SKM-1 treated with dmso at 0.1 percent for 144 hours (cell line): Measurements from ENCODE around the gene PSMD4.
"Not testable (repeated sequence)": the region's sequence is repeated elsewhere in the genome, so short reads cannot be mapped to it uniquely, and the experiment has no call there.

Experiments used
- DNase-seq: peaks from one replicate; lab custom pipeline; 2025; ENCODE audit not compliant: unreplicated experiment; lab: John Stamatoyannopoulos, UW

PSMD4 gene

GRCh38 chr1:151267760-151268159 is 13.2 kb downstream of the PSMD4 start:
- no peak for DNase-seq

DNA sequence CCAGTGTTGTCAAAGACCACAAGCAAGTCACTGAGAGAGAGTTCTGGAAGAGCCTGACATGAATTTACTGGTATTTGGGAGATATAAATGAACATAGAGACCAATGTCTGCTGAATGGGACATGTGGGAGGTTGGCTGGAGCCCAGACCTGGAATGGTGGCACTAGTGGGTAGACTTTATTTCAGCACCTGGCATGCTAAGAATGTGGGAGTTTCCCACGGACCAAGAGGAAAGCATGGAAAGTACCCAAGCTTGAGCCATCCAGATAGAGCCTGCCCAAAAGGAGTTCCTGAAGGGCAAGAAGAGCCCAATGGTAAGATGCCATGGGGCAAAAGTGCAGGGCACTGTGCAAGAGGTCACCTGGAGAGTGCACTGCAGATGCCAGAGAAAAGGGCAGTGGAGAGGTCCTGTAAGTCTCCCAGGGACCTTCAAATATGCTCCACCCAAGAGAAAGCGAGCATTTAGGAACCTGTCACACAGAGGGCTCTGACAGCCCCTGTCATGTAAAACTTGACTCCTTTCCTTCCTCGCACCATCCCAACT is 19.5 kb downstream of the PSMD4 start:
- no peak for DNase-seq

GRCh38 chr1:151275341-151275740 is 20.8 kb downstream of the PSMD4 start:
- not testable (repeated sequence) for DNase-seq

DNA sequence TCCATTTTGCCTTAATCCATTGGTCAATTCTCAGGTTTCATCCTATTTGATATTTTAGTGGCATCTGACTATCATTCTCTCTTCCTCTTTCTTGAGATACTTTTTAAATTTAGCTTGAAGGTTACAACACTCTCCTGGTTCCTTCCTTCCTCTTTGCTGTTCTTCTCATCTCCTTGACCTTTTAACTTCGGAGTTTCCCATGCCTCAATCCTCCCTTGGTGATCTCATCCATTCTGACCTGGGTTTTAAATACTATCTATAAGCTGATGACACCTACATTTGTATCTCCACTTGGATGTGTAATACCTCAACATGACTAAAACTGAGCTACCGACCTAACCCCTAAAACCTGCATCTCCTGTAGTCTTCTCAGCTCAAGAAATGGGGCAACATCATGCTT is 22.7 kb downstream of the PSMD4 start:
- peak; percentile 100 for DNase-seq

GRCh38 chr1:151281225-151281968 is 26.9 kb downstream of the PSMD4 start:
- DNase-seq = peak; percentile 99

DNA sequence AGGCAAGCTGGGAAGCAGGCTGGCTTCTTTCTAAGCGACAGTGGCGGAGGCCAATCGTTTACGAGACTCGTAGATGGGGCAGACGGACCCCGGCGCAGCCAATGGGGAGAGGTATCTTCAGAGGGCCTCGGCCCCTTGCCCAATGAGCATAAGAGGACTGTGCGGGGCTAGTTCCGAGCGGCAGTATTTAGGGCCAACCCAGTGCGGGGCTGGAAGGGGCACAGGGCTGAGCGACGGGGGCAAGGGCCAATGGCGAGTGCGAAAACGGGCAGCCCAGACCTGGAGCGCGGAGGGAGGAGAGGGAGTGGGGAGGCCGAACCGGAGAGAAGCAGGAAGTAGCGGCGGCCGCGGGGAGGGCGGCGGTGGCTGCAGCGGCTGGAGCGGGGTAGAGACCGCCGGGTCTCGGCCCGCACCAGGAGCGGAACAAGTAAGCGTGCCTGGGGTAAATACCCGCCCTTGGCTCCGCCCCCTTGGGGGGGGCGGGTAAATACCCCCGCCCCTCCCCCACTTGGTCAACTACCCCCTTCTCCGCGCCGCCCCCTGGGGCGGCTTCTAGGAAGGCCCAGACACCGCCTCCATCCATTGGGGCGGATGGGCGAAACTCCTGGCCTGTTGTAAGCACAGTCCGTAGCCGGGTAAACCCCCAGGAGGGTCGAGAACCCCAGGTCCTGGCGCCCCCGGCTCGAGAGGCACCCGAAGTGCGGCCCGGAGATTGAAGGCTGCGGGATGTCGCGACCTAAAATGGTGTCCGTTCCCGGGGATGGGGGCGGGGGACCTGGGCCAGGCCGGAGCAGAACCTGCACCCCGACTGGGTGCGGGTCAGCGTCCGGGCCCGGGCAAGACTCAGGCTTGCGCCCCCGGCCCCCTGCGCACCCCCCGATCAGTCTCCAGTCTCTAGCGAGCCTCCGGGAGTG is 27.7 kb downstream of the PSMD4 start, which contains the start of gene ZNF687:
Gene ZNF687, plus strand, starts transcription at position 331 of the 914 bp plus-strand sequence. CDS start 3,993 bp downstream, outside the sequence.
- DNase-seq = peak; percentile 100

DNA sequence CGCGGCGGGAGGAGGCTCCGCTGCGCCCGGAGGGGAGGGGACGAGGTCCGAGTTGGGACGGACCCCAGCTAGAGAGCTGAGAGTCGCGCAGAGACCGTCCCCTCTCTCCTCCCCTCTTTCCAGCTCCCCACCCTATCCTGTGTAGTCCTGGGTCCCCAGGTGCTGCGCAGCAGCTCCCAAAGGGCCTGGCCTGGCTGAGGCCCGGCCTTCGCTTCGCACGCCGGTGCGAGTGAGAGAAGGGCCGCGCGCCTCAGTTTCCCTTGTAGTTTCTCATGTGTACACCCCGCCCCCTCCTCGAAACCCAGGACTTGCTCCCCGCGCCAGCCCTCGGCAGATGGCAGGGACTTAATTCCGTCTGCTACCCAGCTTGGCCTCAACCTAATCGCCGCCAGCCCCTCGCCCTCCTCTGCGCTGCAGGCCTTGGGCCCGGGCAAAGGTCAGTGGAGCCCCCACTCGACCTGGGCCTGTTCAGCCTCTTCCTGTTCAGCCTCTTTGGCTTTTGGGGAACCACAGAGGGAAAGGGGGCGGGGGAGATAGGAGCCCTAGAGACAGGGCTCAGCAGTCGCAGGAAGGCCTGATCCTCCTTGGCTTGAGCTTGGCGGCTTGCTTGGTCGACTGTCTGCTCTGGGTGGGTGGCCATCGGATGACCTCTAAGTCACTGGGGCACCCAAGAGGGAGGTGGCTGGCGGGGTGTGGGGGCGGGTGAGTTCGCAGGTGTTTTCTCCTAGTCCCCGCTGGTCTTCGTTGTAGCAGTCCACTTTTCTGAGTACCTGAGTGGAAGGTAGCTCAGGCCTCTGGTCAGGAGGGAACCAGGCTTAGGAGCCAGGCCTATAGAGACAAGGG is 28.6 kb downstream of the PSMD4 start:
- peak; percentile 50 for DNase-seq

DNA sequence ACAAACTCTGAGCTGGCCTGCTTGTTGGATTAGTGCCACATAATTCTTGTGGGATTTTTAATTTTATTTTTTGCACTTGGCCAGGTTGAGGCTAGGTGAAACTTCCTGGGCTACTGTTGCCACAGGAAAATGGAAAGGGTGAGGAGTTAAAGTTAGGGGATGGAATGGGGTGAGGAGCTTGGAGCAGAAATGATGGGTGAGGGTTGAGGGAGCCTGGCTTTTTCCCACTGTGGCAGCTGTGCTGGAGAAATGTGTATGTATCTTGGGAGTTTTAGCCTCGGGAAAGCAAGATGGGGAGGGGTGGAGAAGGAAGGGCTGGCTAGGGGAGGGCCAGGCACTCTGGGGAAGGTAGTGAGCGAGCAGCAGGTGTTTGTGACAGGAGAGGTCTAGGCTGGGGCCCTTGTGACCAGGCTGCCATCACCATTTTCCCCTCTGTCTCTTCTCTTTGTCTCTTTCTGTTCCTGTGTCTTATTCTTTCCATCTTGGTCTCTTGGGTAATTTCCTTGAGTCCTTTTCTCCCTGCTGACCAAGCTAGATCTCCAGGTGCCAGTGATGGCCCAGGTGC is 29.6 kb downstream of the PSMD4 start:
- DNase-seq = no peak

DNA sequence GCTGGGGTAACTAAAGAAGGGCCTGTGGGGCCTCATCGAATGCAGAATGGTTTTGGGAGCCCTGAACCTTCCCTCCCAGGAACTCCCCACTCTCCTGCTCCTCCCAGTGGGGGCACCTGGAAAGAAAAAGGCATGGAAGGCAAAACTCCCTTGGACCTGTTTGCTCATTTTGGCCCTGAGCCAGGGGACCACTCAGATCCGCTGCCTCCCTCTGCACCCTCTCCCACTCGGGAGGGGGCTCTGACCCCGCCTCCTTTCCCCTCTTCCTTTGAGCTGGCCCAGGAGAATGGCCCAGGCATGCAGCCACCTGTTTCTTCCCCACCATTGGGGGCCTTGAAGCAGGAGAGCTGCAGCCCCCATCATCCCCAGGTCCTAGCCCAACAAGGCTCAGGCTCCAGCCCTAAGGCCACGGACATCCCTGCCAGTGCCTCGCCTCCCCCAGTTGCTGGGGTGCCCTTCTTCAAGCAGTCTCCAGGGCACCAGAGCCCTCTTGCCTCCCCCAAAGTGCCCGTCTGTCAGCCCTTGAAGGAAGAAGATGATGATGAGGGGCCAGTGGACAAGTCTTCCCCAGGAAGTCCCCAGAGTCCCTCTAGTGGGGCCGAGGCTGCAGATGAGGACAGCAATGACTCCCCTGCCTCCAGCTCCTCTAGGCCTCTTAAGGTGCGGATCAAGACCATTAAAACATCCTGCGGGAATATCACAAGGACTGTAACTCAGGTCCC is 32.2 kb downstream of the PSMD4 start:
- DNase-seq = no peak

- DNase-seq = no peak
These were observed 32.8 kb downstream of the PSMD4 start for GRCh38 chr1:151287341-151287699.

- no peak for DNase-seq
These were observed 33.4 kb downstream of the PSMD4 start for GRCh38 chr1:151287767-151288500.

DNA sequence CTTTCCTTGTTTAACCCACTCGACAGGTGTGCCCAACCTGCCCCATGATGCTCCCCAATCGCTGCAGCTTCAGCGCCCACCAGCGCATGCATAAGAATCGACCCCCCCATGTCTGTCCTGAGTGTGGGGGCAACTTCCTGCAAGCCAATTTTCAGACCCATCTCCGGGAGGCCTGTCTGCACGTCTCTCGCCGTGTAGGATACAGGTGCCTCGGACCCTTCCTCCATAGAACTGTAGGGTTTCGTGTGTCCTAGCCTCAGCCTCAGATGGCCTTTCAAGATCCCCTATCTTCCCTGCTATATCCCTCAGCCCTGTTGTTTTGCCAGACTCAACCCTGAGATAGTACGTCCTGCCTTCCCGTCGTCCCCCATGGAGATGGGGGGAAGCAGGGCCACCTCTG is 34.0 kb downstream of the PSMD4 start:
- no peak for DNase-seq

GRCh38 chr1:151289080-151289935 is 34.8 kb downstream of the PSMD4 start:
- DNase-seq = no peak

- DNase-seq = no peak
These were observed 35.6 kb downstream of the PSMD4 start for GRCh38 chr1:151289991-151290708.

GRCh38 chr1:151290709-151291303 is 36.3 kb downstream of the PSMD4 start:
- no peak for DNase-seq

DNA sequence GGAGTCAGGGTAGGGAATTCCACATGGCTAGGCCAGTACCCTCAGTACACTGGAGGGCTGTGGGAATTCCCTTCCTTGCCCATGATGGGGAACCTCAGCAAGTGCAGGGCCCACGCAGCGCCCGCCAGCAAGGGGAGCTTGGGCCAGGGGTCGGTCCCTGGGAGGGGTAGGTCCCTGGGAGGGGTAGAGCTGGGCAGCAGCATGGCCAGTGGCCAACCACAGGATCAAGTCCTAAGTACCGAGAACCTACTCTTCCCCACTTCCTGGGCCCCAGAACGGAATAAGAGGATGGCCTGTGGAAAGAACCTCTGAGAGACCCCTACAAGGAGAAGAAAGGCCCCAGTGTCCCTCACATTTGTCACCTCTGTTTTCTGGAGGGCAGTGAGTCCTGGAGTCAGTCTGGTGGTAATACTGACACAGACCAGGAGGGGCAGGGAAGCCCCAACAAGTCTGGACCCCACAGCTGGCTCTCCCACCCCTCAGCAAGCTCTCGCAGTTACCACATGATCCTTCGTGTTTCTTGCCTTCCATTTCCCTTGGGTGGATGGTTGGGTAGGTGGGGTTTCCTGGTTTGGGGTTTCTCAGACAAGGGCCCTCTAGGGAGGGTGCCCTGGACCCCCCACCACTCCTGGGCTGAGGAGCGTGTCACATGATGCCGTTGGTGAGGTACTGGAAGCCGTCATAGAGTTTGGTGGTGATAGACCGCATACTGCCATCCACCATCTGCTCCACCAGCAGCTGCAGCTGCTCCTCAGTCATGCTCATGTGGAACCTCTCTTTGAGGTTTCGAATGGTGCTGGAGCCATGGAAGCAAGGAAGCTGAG is 37.9 kb downstream of the PSMD4 start:
- DNase-seq = no peak
